ENCODE data around the gene FBXO30.

The FBXO30 gene, protein sequence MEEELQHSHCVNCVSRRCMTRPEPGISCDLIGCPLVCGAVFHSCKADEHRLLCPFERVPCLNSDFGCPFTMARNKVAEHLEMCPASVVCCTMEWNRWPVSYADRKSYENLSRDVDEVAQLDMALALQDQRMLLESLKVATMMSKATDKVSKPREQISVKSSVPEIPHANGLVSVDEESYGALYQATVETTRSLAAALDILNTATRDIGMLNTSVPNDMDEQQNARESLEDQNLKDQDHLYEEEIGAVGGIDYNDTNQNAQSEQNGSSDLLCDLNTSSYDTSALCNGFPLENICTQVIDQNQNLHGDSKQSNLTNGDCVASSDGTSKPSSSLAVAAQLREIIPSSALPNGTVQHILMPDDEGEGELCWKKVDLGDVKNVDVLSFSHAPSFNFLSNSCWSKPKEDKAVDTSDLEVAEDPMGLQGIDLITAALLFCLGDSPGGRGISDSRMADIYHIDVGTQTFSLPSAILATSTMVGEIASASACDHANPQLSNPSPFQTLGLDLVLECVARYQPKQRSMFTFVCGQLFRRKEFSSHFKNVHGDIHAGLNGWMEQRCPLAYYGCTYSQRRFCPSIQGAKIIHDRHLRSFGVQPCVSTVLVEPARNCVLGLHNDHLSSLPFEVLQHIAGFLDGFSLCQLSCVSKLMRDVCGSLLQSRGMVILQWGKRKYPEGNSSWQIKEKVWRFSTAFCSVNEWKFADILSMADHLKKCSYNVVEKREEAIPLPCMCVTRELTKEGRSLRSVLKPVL

DNA sequence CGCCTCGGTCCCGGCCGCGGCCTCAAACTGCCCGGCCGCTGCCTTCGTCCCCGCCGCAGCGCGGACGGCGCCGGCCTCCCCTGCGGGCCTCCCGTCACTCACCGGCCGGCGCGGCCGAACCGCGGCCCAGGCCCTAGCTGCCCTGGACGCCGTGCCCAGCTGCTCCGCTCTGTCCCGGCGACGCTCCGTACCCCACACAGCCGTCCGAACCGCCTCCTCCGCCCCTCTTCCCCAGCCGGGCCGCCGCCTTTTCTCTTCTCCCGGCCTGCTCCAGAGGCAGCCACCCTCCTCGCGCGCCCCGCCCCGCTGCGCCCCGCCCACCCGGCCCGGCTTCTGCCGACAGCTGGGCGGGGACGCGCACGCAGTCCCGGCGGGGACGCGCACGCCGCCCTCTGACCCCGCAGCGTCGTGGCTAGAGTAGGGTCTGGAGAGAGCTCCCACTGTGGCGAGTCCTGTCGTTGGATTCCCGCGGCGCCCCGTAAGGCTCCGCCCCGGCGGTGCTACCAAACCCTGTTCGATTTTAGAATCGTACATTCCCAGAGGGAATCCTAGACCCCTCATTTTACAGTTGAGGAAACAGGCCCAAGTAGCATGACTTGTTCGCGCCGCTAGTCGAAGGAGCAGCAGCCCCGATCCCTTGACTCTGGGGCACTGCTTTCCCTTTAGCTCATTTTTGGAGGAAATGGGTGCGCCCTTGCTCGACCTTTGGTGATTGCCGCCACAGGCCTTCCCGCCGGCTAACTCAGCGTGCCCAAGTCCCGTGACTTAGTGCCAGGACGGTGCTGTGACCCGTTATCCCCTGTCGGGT lies at the start of gene FBXO30:
Gene FBXO30 (minus strand): TSS at position 295 of the 808 bp plus-strand sequence. CDS start 8,390 bp downstream, outside the sequence.
- no peaks in the 10 kb centered on the region for H3K36me3 Mint-ChIP-seq (ENCODE audit: low read depth)
- peak within 1 kb of the TSS; percentile 91 for H3K4me3 Mint-ChIP-seq
- no peaks in the 10 kb centered on the region for H3K27me3 Mint-ChIP-seq (ENCODE audit: low read depth)
- H3K9me3 Mint-ChIP-seq, result no peaks in the 10 kb centered on the region
- H3K27ac Mint-ChIP-seq, result peak within 1 kb of the TSS; percentile 91
- peaks cover 31% of the 10 kb centered on the region for H3K4me1 Mint-ChIP-seq (ENCODE audit: low read depth)

DNA sequence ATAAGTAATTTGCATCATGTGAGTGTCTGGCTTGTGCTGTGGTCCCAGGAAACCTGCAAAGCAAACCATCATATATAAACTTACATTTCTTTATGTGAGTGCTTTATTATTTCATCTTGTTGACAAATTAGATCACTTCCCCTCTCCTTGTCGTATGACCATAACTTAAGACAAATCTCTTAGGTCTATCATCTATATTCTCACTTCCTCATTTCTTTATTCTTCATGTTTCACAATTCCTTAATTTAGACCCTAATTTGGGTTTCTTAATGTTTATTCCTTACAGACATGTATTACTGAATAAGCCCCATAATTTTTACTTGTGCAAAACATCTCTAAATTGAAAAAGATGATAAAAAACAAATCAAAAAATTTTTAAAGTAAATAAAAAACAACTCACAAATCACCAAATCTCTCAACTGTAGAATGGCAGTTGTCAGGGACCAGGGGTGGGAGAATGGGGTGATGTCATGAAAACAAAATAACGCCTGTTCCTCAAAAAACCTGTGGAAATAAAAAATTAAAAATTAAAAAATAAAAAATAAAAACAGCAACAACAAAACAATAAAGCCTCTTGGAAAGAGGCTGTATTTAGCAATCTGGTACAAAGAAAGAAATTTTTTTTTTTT lies 49.5 kb upstream of the FBXO30 start:
- peaks cover 25% of the 10 kb centered on the region for H3K4me1 Mint-ChIP-seq (ENCODE audit: low read depth)
- no peak overlapping the region for H3K4me3 Mint-ChIP-seq
- peaks cover 12% of the 10 kb centered on the region for H3K36me3 Mint-ChIP-seq (ENCODE audit: low read depth)
- no peaks in the 10 kb centered on the region for H3K27me3 Mint-ChIP-seq (ENCODE audit: low read depth)
- no peak overlapping the region for H3K27ac Mint-ChIP-seq
- H3K9me3 Mint-ChIP-seq, result peaks cover 21% of the 10 kb centered on the region

DNA sequence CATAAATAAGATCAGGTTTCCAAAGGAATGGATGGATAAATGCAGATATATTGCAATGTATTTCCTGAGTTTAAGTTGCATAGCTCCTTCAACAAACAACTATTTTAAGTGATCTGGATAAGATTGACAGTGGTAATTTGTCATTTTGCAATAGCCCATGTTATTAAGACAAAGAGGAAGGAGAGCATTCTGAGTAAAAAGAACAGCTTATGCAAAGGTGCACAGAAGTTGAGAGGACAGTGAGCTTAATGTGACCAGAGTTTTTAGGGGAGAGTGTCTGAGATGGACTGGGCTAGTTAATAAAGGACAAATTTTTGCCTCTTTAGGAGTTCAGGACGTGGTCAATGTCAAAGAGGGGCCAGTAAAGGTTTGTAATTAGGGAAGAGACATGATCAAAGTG lies 48.8 kb upstream of the FBXO30 start:
- no peak overlapping the region for H3K4me3 Mint-ChIP-seq
- no peak overlapping the region for H3K27ac Mint-ChIP-seq
- peaks cover 21% of the 10 kb centered on the region for H3K9me3 Mint-ChIP-seq
- H3K27me3 Mint-ChIP-seq (ENCODE audit: low read depth), result no peaks in the 10 kb centered on the region
- H3K4me1 Mint-ChIP-seq (ENCODE audit: low read depth), result peaks cover 24% of the 10 kb centered on the region
- H3K36me3 Mint-ChIP-seq (ENCODE audit: low read depth), result peaks cover 12% of the 10 kb centered on the region

DNA sequence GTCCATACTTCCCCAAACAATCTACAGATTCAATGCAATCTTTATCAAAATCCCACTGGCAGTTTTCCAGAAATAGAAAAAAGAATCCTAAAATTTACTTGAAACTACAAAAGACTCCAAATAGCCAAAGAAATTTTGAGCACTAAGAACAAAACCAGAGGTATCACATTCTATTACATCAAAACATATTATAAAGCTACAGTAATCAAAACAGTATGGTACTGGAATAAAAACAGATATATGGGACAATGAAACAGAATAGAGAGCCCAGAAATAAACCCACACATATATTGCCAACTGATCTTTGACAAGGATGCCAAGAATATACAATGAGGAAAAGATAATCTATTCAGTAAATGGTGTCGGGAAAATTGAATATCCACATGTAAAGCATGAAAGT lies 46.0 kb upstream of the FBXO30 start:
- peaks cover 8% of the 10 kb centered on the region for H3K4me1 Mint-ChIP-seq (ENCODE audit: low read depth)
- H3K9me3 Mint-ChIP-seq, result peaks cover 25% of the 10 kb centered on the region
- no peaks in the 10 kb centered on the region for H3K27me3 Mint-ChIP-seq (ENCODE audit: low read depth)
- H3K36me3 Mint-ChIP-seq (ENCODE audit: low read depth), result peaks cover 12% of the 10 kb centered on the region
- H3K4me3 Mint-ChIP-seq, result no peak overlapping the region
- H3K27ac Mint-ChIP-seq, result no peak overlapping the region

DNA sequence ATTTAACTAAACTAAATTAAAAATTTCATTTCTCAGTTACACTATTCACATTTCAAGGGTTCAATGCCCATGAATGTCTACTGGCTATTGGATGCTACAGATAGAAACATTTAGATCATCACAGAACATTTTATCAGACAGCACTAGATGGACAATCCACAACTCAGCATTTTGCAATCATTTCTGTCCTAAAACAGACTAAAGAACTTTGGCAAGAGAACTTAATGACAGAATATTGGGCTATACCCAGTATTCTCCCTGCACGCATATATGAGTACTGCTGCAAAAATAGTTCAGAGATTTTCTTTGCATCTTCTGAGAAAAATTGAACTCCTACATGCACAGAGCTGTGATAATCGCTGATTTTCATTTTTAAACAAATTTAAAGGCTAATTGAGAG lies 36.1 kb upstream of the FBXO30 start:
- no peak overlapping the region for H3K27ac Mint-ChIP-seq
- H3K4me1 Mint-ChIP-seq (ENCODE audit: low read depth), result no peaks in the 10 kb centered on the region
- H3K9me3 Mint-ChIP-seq, result no peaks in the 10 kb centered on the region
- no peaks in the 10 kb centered on the region for H3K36me3 Mint-ChIP-seq (ENCODE audit: low read depth)
- no peak overlapping the region for H3K4me3 Mint-ChIP-seq
- no peaks in the 10 kb centered on the region for H3K27me3 Mint-ChIP-seq (ENCODE audit: low read depth)

DNA sequence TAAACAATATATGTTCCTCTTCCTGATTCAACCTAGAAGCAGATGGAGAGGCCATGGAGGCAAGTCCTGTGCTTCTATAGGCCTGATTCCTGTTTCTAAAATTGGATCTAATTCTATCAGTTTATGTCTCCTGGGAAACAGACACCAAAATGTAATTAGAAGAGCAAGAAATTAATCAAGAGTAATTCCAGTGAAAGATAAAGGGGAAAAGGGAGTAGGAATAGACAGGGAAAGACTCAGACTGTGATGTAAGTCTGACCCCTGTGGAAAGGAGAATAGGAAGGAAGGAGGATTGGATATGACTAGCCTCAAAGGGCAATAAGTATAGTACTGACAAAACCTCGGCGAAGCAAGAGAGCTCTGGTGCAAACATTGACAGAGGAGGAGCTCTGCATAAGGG lies 33.9 kb upstream of the FBXO30 start:
- H3K27me3 Mint-ChIP-seq (ENCODE audit: low read depth), result no peaks in the 10 kb centered on the region
- H3K9me3 Mint-ChIP-seq, result no peaks in the 10 kb centered on the region
- no peaks in the 10 kb centered on the region for H3K36me3 Mint-ChIP-seq (ENCODE audit: low read depth)
- H3K4me1 Mint-ChIP-seq (ENCODE audit: low read depth), result no peaks in the 10 kb centered on the region
- no peak overlapping the region for H3K27ac Mint-ChIP-seq
- no peak overlapping the region for H3K4me3 Mint-ChIP-seq

DNA sequence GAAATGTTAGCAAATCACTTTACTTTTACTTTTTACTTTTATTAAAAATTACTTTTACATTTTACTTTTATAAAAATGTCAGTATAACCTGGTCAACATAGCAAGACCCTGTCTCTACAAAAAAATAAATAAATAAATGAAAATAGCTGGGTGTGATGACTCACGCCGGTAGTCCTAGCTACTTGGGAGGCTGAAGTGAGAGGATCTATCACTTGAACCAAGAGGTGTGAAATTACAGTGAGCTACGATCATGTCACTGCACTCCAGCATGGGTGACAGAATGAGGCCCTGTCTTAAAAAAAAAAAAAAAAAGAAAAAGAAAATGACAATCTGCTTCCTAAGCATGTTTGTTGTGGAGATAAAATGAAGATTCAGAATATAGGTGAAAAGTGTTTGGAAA lies 31.0 kb upstream of the FBXO30 start:
- H3K27me3 Mint-ChIP-seq (ENCODE audit: low read depth), result no peaks in the 10 kb centered on the region
- no peak overlapping the region for H3K27ac Mint-ChIP-seq
- no peaks in the 10 kb centered on the region for H3K4me1 Mint-ChIP-seq (ENCODE audit: low read depth)
- no peaks in the 10 kb centered on the region for H3K9me3 Mint-ChIP-seq
- no peak overlapping the region for H3K4me3 Mint-ChIP-seq
- no peaks in the 10 kb centered on the region for H3K36me3 Mint-ChIP-seq (ENCODE audit: low read depth)

DNA sequence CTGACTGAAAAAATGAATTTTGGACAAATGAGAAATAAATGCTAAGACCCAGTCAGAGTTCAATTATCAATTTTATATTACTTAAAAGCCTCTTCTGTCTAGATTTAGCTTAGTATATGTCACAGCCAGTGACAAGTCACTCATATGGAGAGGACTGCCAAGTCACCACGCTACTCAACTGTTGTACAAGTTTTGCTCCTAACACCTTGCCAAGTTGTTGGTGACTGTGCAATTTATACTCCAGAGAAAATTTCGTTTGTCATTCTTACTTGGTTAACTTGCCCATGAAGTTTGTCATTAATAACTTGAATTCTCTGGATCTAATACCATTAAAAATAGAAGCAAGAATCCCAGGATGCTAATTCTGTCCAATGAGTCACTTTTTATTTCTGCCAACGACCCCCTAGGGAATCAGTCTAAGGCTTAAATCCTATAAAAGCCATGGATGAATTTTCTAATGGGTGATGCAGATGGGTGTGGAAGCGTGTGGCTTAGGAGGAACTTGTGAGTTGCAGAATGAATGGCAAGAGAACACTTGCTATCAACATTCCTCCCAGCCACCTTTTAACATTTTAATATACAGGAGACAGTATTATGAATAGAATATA lies 30.4 kb upstream of the FBXO30 start:
- Mint-ChIP-seq H3K4me3 (no peak overlapping the region), H3K9me3 (no peaks in the 10 kb centered on the region), H3K27ac (no peak overlapping the region), H3K27me3 (ENCODE audit: low read depth) (no peaks in the 10 kb centered on the region), H3K4me1 (ENCODE audit: low read depth) (no peaks in the 10 kb centered on the region), H3K36me3 (ENCODE audit: low read depth) (no peaks in the 10 kb centered on the region)

DNA sequence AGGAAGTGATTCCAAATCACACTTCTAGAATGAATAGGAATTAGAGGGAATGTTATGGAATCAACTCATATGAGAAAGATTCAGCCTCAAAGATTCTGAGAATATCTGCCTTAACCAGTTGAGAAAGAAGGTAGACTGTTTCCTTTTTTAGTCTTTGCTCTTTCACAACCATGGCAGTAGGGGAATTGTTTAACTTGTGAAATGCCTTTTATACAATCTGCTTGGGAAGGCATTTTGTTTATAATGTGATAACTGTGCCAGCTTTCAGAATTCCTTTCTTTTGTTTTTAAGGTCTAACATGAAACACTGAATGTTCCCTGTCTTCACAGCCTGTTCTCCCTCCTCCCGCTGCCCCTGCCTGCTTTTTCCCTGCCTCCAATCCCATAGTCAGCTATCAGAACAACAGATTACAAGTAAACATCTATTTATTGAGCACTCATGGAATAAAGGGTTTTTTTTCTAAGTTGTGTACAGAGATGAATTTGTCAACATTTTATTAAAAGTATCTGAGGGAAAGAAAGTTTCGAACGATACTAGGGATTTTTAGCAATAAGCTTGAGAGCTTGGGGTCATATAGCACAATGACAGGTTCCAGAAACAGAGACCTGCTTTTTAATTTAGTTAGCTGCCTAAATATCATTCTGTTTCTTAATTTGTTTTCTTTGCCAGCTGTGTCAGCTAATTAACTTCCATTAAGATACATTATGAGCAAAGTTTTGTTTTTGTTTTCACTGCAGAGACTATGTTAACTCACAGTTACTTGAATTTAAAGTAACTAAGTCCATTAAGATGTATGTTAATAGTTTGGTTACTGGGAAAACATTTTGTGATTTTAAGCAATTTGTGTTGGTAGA lies 28.3 kb upstream of the FBXO30 start:
- Mint-ChIP-seq H3K4me1 (ENCODE audit: low read depth) (no peaks in the 10 kb centered on the region), H3K36me3 (ENCODE audit: low read depth) (no peaks in the 10 kb centered on the region), H3K9me3 (no peaks in the 10 kb centered on the region), H3K4me3 (no peak overlapping the region), H3K27ac (no peak overlapping the region), H3K27me3 (ENCODE audit: low read depth) (no peaks in the 10 kb centered on the region)

DNA sequence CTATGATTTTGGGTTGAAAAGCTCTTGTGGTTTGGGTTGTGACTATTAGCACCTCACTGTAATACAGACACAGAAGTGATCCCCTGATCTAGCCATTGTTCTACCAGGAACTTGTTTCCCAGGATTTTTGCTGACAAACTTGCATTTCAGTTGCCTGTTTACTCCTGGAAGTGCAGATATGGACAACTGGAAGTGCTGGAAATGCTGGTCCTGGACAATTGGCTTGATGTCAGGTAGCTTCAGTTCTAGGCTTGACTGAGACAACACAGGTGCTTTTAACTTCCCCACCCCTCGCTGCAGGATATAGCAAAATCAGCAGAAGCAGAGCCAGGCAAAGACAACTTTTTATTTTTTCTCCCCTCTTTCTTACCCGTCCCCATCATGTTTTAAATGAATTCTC lies 27.1 kb upstream of the FBXO30 start:
- no peaks in the 10 kb centered on the region for H3K27me3 Mint-ChIP-seq (ENCODE audit: low read depth)
- H3K27ac Mint-ChIP-seq, result no peak overlapping the region
- no peaks in the 10 kb centered on the region for H3K36me3 Mint-ChIP-seq (ENCODE audit: low read depth)
- H3K4me3 Mint-ChIP-seq, result no peak overlapping the region
- H3K9me3 Mint-ChIP-seq, result no peaks in the 10 kb centered on the region
- no peaks in the 10 kb centered on the region for H3K4me1 Mint-ChIP-seq (ENCODE audit: low read depth)

DNA sequence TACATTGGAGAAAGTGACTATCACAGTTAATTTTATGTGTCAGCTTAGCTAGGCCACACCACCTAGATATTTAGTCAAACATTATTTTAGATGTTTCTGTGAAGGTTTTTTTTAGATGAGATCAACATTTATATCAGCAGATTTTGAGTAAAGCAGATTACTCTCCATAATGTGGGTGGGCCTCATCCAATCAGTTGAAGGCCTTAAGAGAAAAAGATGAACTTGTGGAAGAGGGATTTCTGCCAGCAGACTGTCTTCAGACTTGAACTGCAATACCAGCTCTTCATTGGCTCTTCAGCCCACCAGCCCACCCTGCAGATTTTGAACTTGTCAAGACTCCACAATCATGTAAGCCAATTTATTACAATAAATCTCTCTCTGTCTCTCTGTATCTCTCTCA lies 25.1 kb upstream of the FBXO30 start:
- Mint-ChIP-seq H3K9me3 (no peaks in the 10 kb centered on the region), H3K27ac (no peak overlapping the region), H3K36me3 (ENCODE audit: low read depth) (peaks cover 2% of the 10 kb centered on the region)

DNA sequence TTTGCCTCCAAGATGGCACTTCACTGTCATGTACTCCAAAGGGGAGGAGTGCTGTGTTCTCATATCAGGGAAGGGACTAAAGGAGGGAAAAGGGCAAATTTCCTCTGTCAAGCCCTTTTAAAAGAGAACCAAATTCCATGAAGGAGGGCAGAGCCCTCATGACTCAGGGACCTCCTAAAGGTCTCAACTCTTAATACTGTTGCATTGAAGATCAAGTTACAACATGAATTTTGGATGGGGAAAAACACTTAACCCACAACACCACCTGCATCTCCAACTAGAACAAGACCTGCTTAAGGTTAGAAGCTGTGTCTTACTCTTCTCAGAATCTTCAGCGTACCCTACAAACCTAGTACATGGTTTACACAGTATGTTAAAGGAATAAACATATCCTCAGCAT lies 23.7 kb upstream of the FBXO30 start:
- H3K36me3 Mint-ChIP-seq (ENCODE audit: low read depth), result peaks cover 2% of the 10 kb centered on the region
- H3K4me3 Mint-ChIP-seq, result no peak overlapping the region
- H3K9me3 Mint-ChIP-seq, result no peaks in the 10 kb centered on the region
- H3K27me3 Mint-ChIP-seq (ENCODE audit: low read depth), result no peaks in the 10 kb centered on the region
- peaks cover 5% of the 10 kb centered on the region for H3K4me1 Mint-ChIP-seq (ENCODE audit: low read depth)
- no peak overlapping the region for H3K27ac Mint-ChIP-seq

More for the DNA sequence above, 25.1 kb upstream of the FBXO30 start:
- peaks cover 5% of the 10 kb centered on the region for H3K4me1 Mint-ChIP-seq (ENCODE audit: low read depth)
- H3K4me3 Mint-ChIP-seq, result no peak overlapping the region
- H3K27me3 Mint-ChIP-seq (ENCODE audit: low read depth), result no peaks in the 10 kb centered on the region

DNA sequence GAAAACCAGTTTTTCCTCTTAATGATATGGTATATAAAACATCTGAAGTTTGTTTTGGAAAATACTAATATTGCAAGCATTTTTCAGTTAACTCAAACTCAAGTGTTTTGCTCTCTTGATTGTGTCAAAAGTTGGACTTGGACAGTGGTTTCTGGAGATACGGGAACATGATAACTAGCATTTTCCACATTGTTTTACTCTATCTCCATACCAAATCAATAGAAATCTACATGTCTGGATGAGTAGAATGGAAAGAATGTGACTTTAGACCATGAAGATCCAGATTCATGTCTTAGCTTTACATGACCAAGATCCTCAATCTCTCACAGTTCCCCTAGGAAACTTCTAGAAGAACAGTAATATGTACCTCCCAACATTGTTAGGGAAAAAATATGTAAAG lies 22.2 kb upstream of the FBXO30 start:
- Mint-ChIP-seq H3K9me3 (no peaks in the 10 kb centered on the region), H3K4me3 (no peak overlapping the region), H3K27ac (no peak overlapping the region), H3K4me1 (ENCODE audit: low read depth) (peaks cover 5% of the 10 kb centered on the region), H3K27me3 (ENCODE audit: low read depth) (no peaks in the 10 kb centered on the region), H3K36me3 (ENCODE audit: low read depth) (peaks cover 2% of the 10 kb centered on the region)

Measured in T-helper 1 cell treated with Interleukin-12 subunit alpha and Interleukin-12 subunit beta and Interleukin-4 antibody, amounts not matched to agents 30 μg/mL and 1 μg/mL, for 36 hours (primary cell).